Activated CD4-positive, alpha-beta T cell treated with anti-CD3 and anti-CD28 coated beads for 36 hours (primary cell): Measurements from ENCODE around the gene MED25. TPM values are rescaled to one million over a fixed set of nuclear protein-coding genes. Genes with fewer than 3 reads are reported as not detected.

Experiments
- ATAC-seq: fragments of 200-7000 bp; cut with Tn5 transposase; one replicate; pipeline ENCODE4 v1.10.0; 2021; ENCODE audit warnings: mild to moderate bottlenecking, moderate library complexity
- CTCF ChIA-PET: fragments of 350-600 bp; sonication (Branson Sonifier 250); formaldehyde crosslinking; loops from one replicate; lab custom pipeline; 2021; ENCODE audit warnings: antibody characterized with exemption; lab: Charles Lee
- POLR2A ChIA-PET: fragments of 350-600 bp; sonication (Branson Sonifier 250); formaldehyde crosslinking; loops from one replicate; lab custom pipeline; 2021; ENCODE audit warnings: antibody characterized with exemption, inconsistent platforms; lab: Charles Lee
- DNase-seq: peaks from one replicate; pipeline ENCODE4 v3.0.0-alpha.2; 2020
- H3K27ac Mint-ChIP-seq: one replicate; pipeline ENCODE4 v1.8.0; 2021; ENCODE audit warnings: mixed read lengths
- H3K27me3 Mint-ChIP-seq: one replicate; pipeline ENCODE4 v1.8.0; 2021; ENCODE audit warnings: mixed read lengths
- H3K36me3 Mint-ChIP-seq: one replicate; pipeline ENCODE4 v1.8.0; 2021; ENCODE audit warnings: low read depth, mixed read lengths
- H3K4me1 Mint-ChIP-seq: one replicate; pipeline ENCODE4 v1.8.0; 2021; ENCODE audit warnings: mixed read lengths
- H3K4me3 Mint-ChIP-seq: one replicate; pipeline ENCODE4 v1.8.0; 2021; ENCODE audit warnings: mild to moderate bottlenecking, moderate library complexity, mixed read lengths
- H3K9me3 Mint-ChIP-seq: one replicate; pipeline ENCODE4 v1.8.0; 2021; ENCODE audit warnings: low read depth, mixed read lengths
- intact Hi-C, 2 experiments: fragments of 100-400 bp; cut with DNase I in 1 of 2; cut with micrococcal nuclease in 1 of 2; formaldehyde crosslinking; loops; one replicate each; pipeline versions ENCODE4 v1.14.2 to v1.15.1; 2022 to 2024; cut with DNase I, micrococcal nuclease
- total RNA-seq, 2 experiments: library from RNA; stranded (reverse); gene quantifications; one replicate each; pipeline ENCODE4 v1.2.3, GENCODE V29; 2021

Gene MED25
- total RNA-seq, 2 experiments from 2014 or later = 39.6 to 49.9 TPM

- POLR2A ChIA-PET = interaction anchor here (0.7 to 1.9 kb wide), 5 partner anchors 8 to 236 kb away, joined by 3 to 17 read pairs (median 7); partner anchors contain the start of genes ATF5, NUP62, PNKP and RRAS
- intact Hi-C loops = loop anchor here (1.0 to 5.0 kb wide), 10 partner anchors 21 to 1514 kb away; partner anchors contain the start of genes FUZ (in 1 of the 2), IL4I1 (in 1 of the 2), MED25 (in 1 of the 2) and NUCB1 (in 1 of the 2)
- DNase-seq = peak; percentile 66
- H3K4me1 Mint-ChIP-seq = peaks cover 31% of the 10 kb centered on the region
- H3K36me3 Mint-ChIP-seq = peaks cover 21% of the 10 kb centered on the region
- no peaks in the 10 kb centered on the region for H3K27me3 Mint-ChIP-seq
- no peak for ATAC-seq
- no peak overlapping the region for H3K27ac Mint-ChIP-seq
- H3K4me3 Mint-ChIP-seq = no peak overlapping the region
- H3K9me3 Mint-ChIP-seq = no peaks in the 10 kb centered on the region
- CTCF ChIA-PET = interaction anchor here (0.7 to 1.7 kb wide), 4 partner anchors 15 to 380 kb away, joined by 3 to 4 read pairs (median 3); partner anchors contain the start of genes ATF5, NUP62 and RPS11
These were observed 57.9 kb downstream of the MED25 start for GRCh38 chr19:49875857-49876421.

- Mint-ChIP-seq H3K36me3 (peaks cover 22% of the 10 kb centered on the region), H3K27me3 (no peaks in the 10 kb centered on the region), H3K27ac (no peak overlapping the region), H3K9me3 (no peaks in the 10 kb centered on the region), H3K4me1 (peaks cover 31% of the 10 kb centered on the region), H3K4me3 (no peak overlapping the region)
- ATAC-seq (peak; percentile 60), DNase-seq (peak; percentile 99)
- ChIA-PET CTCF (interaction anchor here (0.6 to 1.7 kb wide), 6 partner anchors 14 to 903 kb away, joined by 3 to 4 read pairs (median 3); partner anchors contain the start of genes ATF5, NUP62 and RPS11), POLR2A (interaction anchor here (0.8 to 1.9 kb wide), 5 partner anchors 9 to 236 kb away, joined by 3 to 17 read pairs (median 7); partner anchors contain the start of genes ATF5, NUP62, PNKP and RRAS)
- intact Hi-C loops = loop anchor here (1.0 to 5.0 kb wide), 26 partner anchors 7 to 1514 kb away; partner anchors contain the start of genes ATF5 (in 2 of the 2), FUZ (in 2 of the 2), NUP62 (in 2 of the 2) and VRK3 (in 2 of the 2)
These were observed 58.4 kb downstream of the MED25 start for GRCh38 chr19:49876422-49877019.

- intact Hi-C loops = loop anchor here (1.0 to 5.0 kb wide), 24 partner anchors 8 to 1515 kb away; partner anchors contain the start of genes ATF5 (in 2 of the 2), FUZ (in 2 of the 2), NUP62 (in 2 of the 2) and ALDH16A1 (in 1 of the 2)
- ChIA-PET POLR2A (interaction anchor here (0.8 to 1.9 kb wide), 5 partner anchors 10 to 237 kb away, joined by 3 to 17 read pairs (median 7); partner anchors contain the start of genes ATF5, NUP62, PNKP and RRAS), CTCF (interaction anchor here (0.6 to 1.7 kb wide), 6 partner anchors 14 to 1366 kb away, joined by 3 to 4 read pairs (median 3); partner anchors contain the start of gene RPS11)
- no peak within 1 kb of the TSS for H3K27ac Mint-ChIP-seq
- ATAC-seq (peak; percentile 75), DNase-seq (peak; percentile 99)
- no peaks in the 10 kb centered on the region for H3K9me3 Mint-ChIP-seq
- peaks cover 25% of the 10 kb centered on the region for H3K4me1 Mint-ChIP-seq
- no peaks in the 10 kb centered on the region for H3K27me3 Mint-ChIP-seq
- peaks cover 28% of the 10 kb centered on the region for H3K36me3 Mint-ChIP-seq
- H3K4me3 Mint-ChIP-seq = no peak within 1 kb of the TSS
These were observed 59.2 kb downstream of the MED25 start, which contains the start of the genes AKT1S1 and TBC1D17 for GRCh38 chr19:49877020-49877878. Gene AKT1S1, minus strand, starts transcription at chr19:49877355. Its CDS starts 4,060 bp downstream, at chr19:49873295. Gene TBC1D17, plus strand, starts transcription at chr19:49877702. Its CDS starts 22 bp downstream, at chr19:49877724.

DNA sequence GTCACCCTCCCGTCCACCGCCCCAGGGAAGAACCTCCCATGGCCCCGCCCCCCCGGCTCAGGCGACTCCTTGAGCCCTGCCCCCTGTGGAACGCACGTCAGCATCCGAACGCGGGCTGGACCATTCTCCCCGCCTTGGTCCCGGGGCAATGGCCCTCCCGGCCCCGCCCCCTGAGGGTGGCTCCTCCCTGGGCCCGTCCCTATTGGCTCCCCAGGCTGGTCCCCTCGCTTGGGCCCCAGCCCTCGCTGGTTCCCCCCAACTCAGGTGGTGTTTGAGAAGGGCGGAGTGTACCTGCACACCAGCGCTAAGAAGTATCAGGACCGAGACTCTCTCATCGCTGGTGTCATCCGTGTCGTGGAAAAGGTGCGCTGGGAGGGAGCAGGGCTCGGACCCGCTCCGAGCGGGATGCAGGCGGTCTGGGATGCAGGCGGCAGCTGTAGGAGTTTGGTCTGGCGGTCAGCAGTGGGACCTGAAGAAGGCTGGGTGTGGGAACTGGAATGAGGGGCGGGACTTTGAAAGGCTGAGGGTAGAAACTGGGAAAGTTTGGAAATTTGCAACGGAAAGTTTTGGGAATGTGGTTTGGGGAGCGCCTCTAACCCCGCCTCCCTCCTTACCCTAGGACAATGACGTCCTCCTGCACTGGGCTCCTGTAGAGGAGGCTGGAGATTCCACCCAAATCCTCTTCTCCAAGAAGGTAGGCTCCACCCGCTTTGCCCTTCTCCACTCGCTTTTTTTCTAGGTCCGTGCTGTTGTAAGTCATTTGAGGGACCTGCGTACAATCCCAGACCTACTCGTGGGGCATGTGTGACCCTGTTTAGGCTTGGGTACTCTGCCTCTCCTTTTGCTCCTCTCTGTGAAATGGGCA lies 60.0 kb downstream of the MED25 start:
- peaks cover 25% of the 10 kb centered on the region for H3K4me1 Mint-ChIP-seq
- CTCF ChIA-PET = interaction anchor here (1.6 kb wide), 1 partner anchor 16 kb away, joined by 3 read pairs; no protein-coding TSS in a partner anchor
- DNase-seq (peak; percentile 100), ATAC-seq (peak; percentile 79)
- intact Hi-C loops = loop anchor here (1.0 to 5.0 kb wide), 25 partner anchors 9 to 1516 kb away; partner anchors contain the start of genes ATF5 (in 2 of the 2), FUZ (in 2 of the 2), NUP62 (in 2 of the 2) and ALDH16A1 (in 1 of the 2)
- no peak overlapping the region for H3K4me3 Mint-ChIP-seq
- H3K27ac Mint-ChIP-seq = no peak overlapping the region
- no peaks in the 10 kb centered on the region for H3K9me3 Mint-ChIP-seq
- no peaks in the 10 kb centered on the region for H3K27me3 Mint-ChIP-seq
- H3K36me3 Mint-ChIP-seq = peaks cover 33% of the 10 kb centered on the region
- POLR2A ChIA-PET = interaction anchor here (1.6 to 1.9 kb wide), 4 partner anchors 10 to 238 kb away, joined by 4 to 17 read pairs (median 10); partner anchors contain the start of genes ATF5, NUP62, PNKP and RRAS

DNA sequence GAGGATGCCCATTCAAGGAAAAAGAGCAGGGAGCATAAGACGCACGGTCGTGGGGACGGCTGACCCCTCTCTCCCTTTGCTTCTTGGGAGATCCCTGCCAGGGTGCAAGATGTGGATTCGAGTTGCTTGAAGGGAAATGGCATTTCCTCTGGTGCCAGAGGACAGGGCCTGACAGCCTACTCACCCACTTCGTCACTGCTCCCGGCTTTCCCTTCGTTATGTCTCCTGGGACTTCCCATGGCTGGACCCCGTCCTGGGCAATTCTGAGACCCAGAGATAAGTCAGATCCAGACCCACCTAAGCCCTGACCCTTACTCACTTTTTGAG lies 60.6 kb downstream of the MED25 start:
- Mint-ChIP-seq H3K9me3 (no peaks in the 10 kb centered on the region), H3K27ac (peak overlapping the region; percentile 47), H3K27me3 (no peaks in the 10 kb centered on the region), H3K36me3 (peaks cover 38% of the 10 kb centered on the region), H3K4me3 (no peak overlapping the region), H3K4me1 (peaks cover 25% of the 10 kb centered on the region)
- DNase-seq = no peak
- ChIA-PET CTCF (interaction anchor here (0.8 kb wide), 1 partner anchor 51 kb away, joined by 3 read pairs; the partner anchor contains the start of gene NUP62), POLR2A (no interaction called here)
- ATAC-seq = no peak
- intact Hi-C loops = loop anchor here in 1 of 2 experiments (1.0 to 5.0 kb wide), 6 partner anchors 12 to 1516 kb away; partner anchors contain the start of genes NUCB1, SYNGR4 and TMEM143

- POLR2A ChIA-PET = no interaction called here
- DNase-seq = peak; percentile 31
- Mint-ChIP-seq H3K4me1 (peaks cover 24% of the 10 kb centered on the region), H3K27ac (no peak overlapping the region), H3K27me3 (no peaks in the 10 kb centered on the region), H3K4me3 (no peak overlapping the region), H3K36me3 (peaks cover 42% of the 10 kb centered on the region), H3K9me3 (no peaks in the 10 kb centered on the region)
- CTCF ChIA-PET = interaction anchor here (0.8 kb wide), 1 partner anchor 50 kb away, joined by 3 read pairs; the partner anchor contains the start of gene NUP62
- ATAC-seq = no peak
- intact Hi-C loops = loop anchor here in 1 of 2 experiments (2.0 to 5.0 kb wide), 5 partner anchors 108 to 1517 kb away; partner anchors contain the start of genes NUCB1, SYNGR4 and TMEM143
These were observed 61.3 kb downstream of the MED25 start for GRCh38 chr19:49879243-49879963.

GRCh38 chr19:49880162-49880869 lies 62.2 kb downstream of the MED25 start:
- intact Hi-C loops = no loop called here
- Mint-ChIP-seq H3K27me3 (no peaks in the 10 kb centered on the region), H3K36me3 (peaks cover 47% of the 10 kb centered on the region), H3K27ac (no peak overlapping the region), H3K4me3 (no peak overlapping the region), H3K4me1 (peaks cover 16% of the 10 kb centered on the region), H3K9me3 (no peaks in the 10 kb centered on the region)
- no peak for DNase-seq
- ATAC-seq = no peak
- CTCF ChIA-PET = no interaction called here
- POLR2A ChIA-PET = no interaction called here

DNA sequence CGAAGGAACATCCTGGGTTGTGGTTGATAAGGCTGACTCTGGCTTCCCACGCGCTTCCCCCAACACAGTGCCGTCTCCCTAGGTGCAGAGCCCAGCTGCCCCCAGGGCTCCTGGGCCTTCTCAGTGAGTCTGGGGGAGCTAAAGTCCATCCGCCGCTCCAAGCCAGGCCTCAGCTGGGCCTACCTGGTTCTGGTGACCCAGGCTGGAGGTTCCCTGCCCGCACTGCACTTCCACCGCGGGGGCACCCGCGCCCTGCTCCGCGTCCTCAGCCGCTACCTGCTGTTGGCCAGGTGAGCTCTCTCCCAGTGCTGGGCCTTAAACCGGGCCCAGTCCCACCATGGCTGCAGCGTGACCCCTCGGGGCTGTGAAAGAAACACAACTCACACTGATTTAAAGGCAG lies 63.1 kb downstream of the MED25 start:
- H3K27ac Mint-ChIP-seq = no peak overlapping the region
- ATAC-seq (no peak), DNase-seq (no peak)
- no peaks in the 10 kb centered on the region for H3K27me3 Mint-ChIP-seq
- H3K36me3 Mint-ChIP-seq = peaks cover 47% of the 10 kb centered on the region
- ChIA-PET POLR2A (no interaction called here), CTCF (no interaction called here)
- H3K9me3 Mint-ChIP-seq = no peaks in the 10 kb centered on the region
- no peak overlapping the region for H3K4me3 Mint-ChIP-seq
- H3K4me1 Mint-ChIP-seq = peaks cover 14% of the 10 kb centered on the region
- intact Hi-C loops = no loop called here
